Right lobe of liver (tissue), 4 donors: ENCODE data around the gene KCNQ1.

Experiments used
- CTCF ChIP-seq, 4 donors: fragments of 200-600 bp in 3 of 4; fragments of 450-650 bp in 1 of 4; IDR thresholded peaks; one replicate each; pipeline versions ENCODE4 v1.5.1 to v1.8.0; 2016 to 2022; ENCODE audit warnings: antibody characterized with exemption in 4 of 4, mild to moderate bottlenecking in 2 of 4
- POLR2A ChIP-seq: fragments of 450-650 bp; IDR thresholded peaks from one replicate; pipeline ENCODE4 v1.6.1; 2017; ENCODE audit warnings: antibody characterized with exemption, mild to moderate bottlenecking
- donor health status: DM: no; HTN: no; CAD: no.
- donor health status: DM: no; HTN: no; CAD: no.
- donor health status: DM: no; HTN: yes; CAD: no.

- TF ChIP-seq CTCF (IDR thresholded peaks at IDR 0.05) (no peak), POLR2A (no peak)
Measured at GRCh38 chr11:2589538-2589934, 144.7 kb downstream of the KCNQ1 start.
